Kidney glomerular epithelial cell (primary cell): ENCODE measurements around the gene IL18BP.

Experiments
- DNase-seq: peaks from one replicate; lab custom pipeline; 2025; lab: John Stamatoyannopoulos, UW

Gene IL18BP

GRCh38 chr11:72012897-72013721 is 14.4 kb downstream of the IL18BP start:
- no peak for DNase-seq

DNA sequence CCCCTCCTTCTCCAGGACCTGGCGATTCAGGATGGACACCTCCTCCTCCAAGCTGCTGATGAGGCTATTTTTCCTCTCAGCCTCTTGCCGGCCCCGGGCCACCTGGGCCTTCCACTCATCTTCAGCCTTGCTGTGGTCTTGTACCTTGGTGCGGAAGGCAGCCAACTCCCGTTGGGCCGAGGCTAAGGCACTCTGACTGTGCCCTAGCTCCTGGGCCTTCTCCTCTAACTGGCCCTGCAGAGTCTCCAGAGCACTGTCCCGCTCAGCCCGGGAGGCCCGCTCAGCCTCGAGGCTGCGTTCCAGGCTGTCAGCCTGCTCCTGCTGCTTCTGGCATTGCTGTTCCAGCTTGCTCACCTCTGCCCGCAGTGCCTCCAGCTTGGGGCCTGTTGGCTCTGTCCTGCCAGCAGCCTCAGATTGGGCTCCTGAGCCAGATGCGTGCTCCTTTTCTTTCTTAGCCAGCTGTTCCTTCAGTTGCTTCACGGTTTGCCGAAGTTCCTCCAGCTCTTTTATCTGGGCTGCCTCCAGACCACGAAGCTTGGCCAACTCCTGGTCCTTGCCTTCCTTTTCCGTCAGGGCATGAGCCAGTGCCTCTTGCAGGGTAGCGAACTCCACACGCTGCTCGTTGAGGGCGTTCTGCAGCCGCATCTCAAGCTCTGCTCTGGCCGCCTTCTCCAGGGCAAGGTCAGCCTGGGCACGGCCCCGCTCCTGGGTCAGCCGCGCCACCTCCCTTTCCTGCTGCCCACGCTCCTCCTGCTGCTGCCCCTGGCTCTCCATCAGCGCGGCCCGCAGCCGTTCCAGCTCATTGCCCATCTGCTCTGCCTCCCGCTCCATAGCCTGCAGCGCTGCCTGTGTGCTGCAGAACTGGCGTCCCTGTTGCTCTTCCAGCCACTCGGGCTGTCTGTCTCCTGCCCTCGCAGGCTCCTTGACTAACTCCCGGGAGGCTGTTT is 15.3 kb downstream of the IL18BP start:
- DNase-seq, result no peak

DNA sequence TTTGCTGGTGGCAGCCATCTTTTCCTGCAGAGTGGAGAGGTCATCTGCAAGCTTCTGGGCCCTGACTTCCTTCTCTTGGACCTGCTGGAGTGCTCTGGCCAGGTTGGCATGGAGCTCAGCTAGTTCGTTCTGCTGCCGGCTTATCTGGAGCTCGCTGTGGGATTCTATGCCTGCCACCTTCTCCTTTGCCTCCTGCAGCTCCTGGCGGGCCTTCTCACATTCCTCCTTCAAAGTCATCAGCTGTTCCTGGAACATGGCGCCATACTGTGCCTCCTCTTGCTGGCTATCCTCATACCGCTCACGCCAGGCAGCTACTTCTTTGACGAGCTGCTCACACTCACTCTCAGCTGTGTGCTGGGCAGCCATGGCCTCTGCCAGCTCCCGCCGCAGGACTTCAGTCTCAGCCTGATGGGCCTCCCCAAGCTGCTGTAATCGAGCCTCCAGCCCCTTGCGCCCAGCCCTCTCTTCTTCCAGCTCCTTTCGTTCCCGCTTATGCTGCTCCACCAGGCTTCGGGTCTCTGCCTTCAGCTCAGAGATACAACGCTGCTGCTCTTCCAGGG is 16.1 kb downstream of the IL18BP start:
- no peak for DNase-seq

DNA sequence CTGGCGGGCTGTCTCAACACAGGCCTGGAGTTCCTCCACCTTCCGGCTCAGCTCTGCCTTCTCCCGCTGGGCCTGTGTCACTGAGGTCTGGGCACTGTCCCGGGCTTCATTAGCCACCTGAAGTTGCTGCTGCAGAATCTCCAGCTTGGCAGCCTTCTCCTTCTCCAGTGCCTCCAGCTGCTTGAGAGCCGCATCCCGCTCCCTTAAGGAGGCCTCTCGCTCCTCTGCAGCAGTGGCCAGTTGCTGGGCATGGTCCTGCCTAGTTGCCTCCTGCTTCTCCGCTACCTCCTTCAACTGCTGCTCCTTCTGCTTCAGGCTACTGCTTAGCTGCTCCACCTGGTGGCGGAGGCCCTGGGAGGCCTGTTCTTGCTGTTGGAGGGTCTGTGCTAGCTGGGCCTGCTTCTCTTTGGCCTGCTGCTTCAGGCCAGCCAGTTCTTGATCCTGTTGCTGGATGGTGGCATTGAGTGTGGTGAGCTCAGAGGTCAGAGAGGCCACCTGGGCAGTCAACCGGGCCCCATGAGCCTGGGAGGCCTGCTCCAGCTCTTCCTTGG is 16.9 kb downstream of the IL18BP start:
- DNase-seq, result peak; percentile 17

GRCh38 chr11:72018171-72018570 is 19.5 kb downstream of the IL18BP start:
- no peak for DNase-seq

- DNase-seq, result no peak
Measured at GRCh38 chr11:72023335-72023734, 24.6 kb downstream of the IL18BP start.

- DNase-seq, result no peak
Measured at GRCh38 chr11:72024069-72024754, 25.5 kb downstream of the IL18BP start.

DNA sequence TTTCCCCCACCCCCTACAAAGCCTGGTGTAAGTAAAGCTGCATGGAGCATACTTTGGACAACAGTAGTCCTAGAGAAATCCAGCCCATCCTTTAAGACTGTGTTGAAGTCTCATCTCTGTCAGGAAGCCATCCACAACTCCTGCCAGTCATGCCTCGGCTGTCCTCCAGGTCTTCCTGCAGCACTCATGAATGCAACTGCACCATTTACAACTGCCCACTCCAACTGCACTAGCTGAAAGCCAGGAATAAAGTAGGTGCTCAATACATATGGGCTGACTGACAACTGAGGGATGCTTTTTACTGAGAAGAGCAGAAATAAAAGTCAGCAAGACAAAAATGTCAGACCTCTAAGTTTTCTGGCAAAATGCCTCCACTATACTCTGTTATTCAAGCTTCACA is 27.4 kb downstream of the IL18BP start:
- no peak for DNase-seq

- DNase-seq, result no peak
Measured at GRCh38 chr11:72030472-72031045, 31.9 kb downstream of the IL18BP start.

DNA sequence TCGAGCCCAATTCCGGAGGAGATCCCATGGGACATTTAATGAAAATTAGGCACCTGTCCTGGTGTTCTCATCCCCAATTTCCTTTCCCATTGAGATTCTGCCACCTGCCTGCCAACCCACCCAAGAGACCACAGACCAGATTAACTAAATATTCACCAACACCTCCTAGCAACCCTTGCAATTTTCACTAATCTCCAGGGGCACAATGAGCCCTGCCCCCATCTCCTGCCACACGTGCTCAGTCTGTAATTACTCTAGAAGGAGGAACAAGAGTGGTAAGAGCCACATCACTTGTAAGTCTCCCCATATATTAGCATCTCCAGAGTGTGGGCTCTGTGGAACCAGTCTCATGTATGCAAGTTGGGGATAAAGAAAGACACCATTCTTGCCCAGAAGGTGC is 38.0 kb downstream of the IL18BP start:
- no peak for DNase-seq

GRCh38 chr11:72037554-72038311 is 39.0 kb downstream of the IL18BP start:
- DNase-seq, result no peak

DNA sequence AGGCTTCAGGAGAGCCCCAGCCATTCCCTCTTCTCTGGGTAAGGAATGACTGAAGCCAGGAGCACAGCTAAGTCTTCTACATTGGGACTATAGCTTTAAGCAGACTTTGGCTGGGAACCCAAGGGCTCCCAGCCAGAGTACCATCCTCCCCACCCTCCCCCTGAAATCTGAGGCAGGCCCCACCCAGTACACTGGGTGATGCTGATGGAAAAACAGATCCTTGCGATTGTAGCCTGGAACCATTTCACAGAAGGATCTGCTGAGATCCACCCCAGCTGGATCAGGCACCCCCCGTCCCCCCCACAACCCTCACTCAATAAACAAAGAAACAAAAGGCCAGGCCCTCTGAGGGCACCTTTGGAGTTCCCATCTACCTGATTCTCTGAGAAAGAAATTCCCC is 39.8 kb downstream of the IL18BP start:
- DNase-seq, result no peak

DNA sequence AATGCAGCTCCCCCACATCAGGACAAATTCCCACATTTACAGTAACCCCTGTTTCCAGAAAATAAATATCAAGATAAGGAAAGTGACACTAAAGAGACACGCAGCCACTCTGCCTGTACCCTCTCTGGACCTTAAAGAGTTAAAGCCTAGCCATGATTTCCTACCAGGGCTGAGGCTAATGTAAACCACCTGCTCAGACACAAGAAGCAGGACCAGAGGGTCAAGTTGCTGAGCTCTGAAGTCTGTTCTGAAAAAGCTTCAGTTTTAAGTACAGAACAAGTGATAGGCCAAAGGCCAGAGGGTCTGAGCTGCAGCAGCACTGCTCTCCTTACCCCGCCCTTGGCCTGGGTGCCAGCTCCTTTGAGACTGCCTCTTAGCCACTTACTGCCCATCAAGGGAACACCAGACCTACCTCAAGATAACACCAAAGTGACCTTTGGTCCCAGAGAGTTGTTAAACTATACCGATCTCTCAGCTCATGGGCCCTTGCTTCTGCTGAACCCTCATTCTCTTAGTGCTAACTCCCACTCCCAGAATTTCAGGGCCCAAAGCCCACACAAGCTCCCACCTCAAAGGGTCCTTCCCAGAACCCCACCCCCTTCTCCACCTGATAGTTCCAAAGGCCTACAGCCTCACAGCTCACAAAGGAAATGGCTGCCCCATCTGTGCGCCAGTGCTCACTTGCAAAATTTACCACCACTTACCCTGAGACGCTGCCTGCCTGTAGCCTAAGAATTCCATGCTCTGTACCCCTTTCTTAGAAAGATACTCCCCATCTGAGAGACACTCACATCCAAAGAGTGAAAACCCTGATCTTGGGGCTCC is 40.5 kb downstream of the IL18BP start:
- no peak for DNase-seq

- no peak for DNase-seq
Measured at GRCh38 chr11:72039856-72040401, 41.2 kb downstream of the IL18BP start.

- peak; percentile 82 for DNase-seq
Measured at GRCh38 chr11:72040491-72041363, 42.0 kb downstream of the IL18BP start.

DNA sequence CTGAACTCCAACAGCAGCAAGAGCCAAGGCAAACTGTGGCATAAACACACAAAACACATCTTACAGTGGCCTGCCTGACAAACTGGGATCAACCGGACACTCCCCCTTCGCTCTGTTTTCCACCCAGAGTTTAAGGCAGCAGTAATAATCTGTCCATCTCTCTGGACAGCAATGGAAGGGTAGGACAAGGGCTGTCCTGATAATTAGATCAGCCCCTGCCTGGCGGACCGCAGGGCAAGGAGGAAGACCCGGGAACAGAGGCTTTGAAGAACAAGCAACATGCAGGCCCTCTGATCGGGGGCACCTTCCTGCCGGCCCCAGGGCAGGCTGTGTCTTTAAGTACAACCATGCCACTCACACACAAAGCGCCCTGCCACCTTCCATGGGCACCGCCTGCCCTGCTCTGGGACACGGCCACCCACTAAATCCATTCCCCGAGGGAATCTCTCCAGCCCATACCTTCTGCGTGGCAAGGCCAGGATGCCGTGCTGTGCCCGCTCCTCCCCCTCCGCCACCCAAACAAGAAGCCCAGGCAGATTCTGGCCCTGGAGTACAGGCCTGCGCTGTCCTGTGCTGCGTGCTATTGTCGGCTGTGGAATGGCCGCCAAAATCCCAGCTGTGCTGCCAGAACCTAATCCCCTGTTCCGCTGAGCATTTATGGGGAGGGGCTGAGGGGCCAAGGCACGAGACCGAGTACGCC is 42.8 kb downstream of the IL18BP start:
- peak; percentile 81 for DNase-seq

- no peak for DNase-seq
Measured at GRCh38 chr11:72042064-72042745, 43.5 kb downstream of the IL18BP start.
